ENCODE results near the gene NTHL1. TPM values are rescaled to one million over a fixed set of nuclear protein-coding genes. Genes with fewer than 3 reads are reported as not detected.

Gene NTHL1
- total and polyA plus RNA-seq, 2 of the 8 experiments (the other 6 are each of a cell fraction or from before 2014, with no cell fraction given), result 70.9 to 150 TPM

DNA sequence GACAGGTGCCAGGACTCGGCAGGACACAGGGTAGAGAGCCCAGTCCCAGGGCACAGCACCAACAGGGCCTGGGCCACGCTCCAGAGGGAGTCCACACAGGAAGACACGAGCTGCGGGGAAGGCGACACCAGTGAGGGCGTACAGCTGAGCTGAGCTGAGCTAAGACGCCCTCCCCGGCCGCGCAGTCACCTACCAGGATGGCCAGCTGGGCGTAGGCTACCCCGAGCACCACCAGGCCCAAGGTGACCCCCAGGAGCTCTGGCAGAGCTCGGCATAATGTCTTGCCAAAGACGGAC is 42.8 kb upstream of the NTHL1 start:
- Histone ChIP-seq H3K79me1 (ENCODE audit: low read depth, low read length) (no peaks in the 10 kb centered on the region), H3K4me3 (ENCODE audit: extremely low read depth in 1 of 4, insufficient read depth in 2 of 4, low read depth in 3 of 4, low read length in 4 of 4) (peak overlapping the region; percentile 25 to 69 (median 40); a peak in 6 of 8 replicates), H3K14ac (ENCODE audit: insufficient read length) (no peak overlapping the region), H2BK120ac (replicated peaks; ENCODE audit: low read depth, low read length) (no peak overlapping the region), H4K20me1 (replicated peaks in 1 of 2; ENCODE audit: control insufficient read depth in 1 of 2, insufficient read depth in 2 of 2, low read length in 2 of 2) (peaks cover 8 to 19% of the 10 kb centered on the region in 2 experiments), H2BK12ac (ENCODE audit: low read depth, low read length) (0 out of 2 replicates have a peak overlapping the region, but pooled peaks have one; percentile 27), H3K9me3 (ENCODE audit: insufficient read depth in 2 of 2, low read depth in 1 of 2, low read length in 1 of 2) (no peaks in the 10 kb centered on the region), H3K9ac (replicated peaks in 1 of 4; ENCODE audit: extremely low read depth in 1 of 4, low read depth in 3 of 4, low read length in 3 of 4) (no peak overlapping the region), H3K27me3 (replicated peaks in 1 of 4; ENCODE audit: control insufficient read depth in 3 of 4, extremely low read depth in 1 of 4, insufficient read depth in 3 of 4, low read length in 3 of 4) (no peaks in the 10 kb centered on the region), H3K4ac (replicated peaks; ENCODE audit: insufficient read length, low read depth, low read length) (no peak overlapping the region), H2AFZ (ENCODE audit: low read length) (no peak overlapping the region), H2BK5ac (ENCODE audit: low read depth, low read length) (peak overlapping the region; percentile 52; the same call in 1 of the 2 replicates), H3K56ac (replicated peaks; ENCODE audit: insufficient read length, low read depth, low read length) (no peak overlapping the region), H2BK20ac (ENCODE audit: low read length) (no peak overlapping the region), H3K18ac (ENCODE audit: extremely low read depth, low read length) (peak overlapping the region; percentile 32), H3K27ac (ENCODE audit: low read depth, low read length) (no peak overlapping the region), H4K5ac (ENCODE audit: insufficient read length, low read depth, low read length) (no peak overlapping the region), H3K79me2 (ENCODE audit: control insufficient read depth in 1 of 2, insufficient read depth in 2 of 2, low read length in 2 of 2) (no peaks in the 10 kb centered on the region), H4K91ac (replicated peaks; ENCODE audit: insufficient read length, low read length) (peak overlapping the region; percentile 85), H3K36me3 (ENCODE audit: control insufficient read depth in 2 of 4, insufficient read depth in 4 of 4, low read length in 3 of 4) (peaks cover 0 to 24% (median 0%) of the 10 kb centered on the region in 4 experiments; a peak in 2 of 8 replicates), H3K4me1 (replicated peaks in 1 of 4; ENCODE audit: control insufficient read depth in 3 of 4, insufficient read depth in 4 of 4, low read length in 3 of 4) (peaks cover 0 to 12% (median 9%) of the 10 kb centered on the region in 4 experiments; a peak in 5 of 7 replicates), H2BK15ac (ENCODE audit: low read length) (no peak overlapping the region), H3K23me2 (ENCODE audit: low read depth, low read length) (peaks cover 6% of the 10 kb centered on the region; the same call in 1 of the 2 replicates), H4K8ac (ENCODE audit: extremely low read depth, insufficient read depth, low read length) (peak overlapping the region; percentile 89), H2AK5ac (ENCODE audit: low read depth, low read length) (no peak overlapping the region), H3K4me2 (ENCODE audit: insufficient read depth in 1 of 2, low read depth in 2 of 2, low read length in 2 of 2) (peak overlapping the region; percentile 46 to 81), H3K23ac (ENCODE audit: insufficient read length) (no peak overlapping the region)
- 81% methylated on average over 12 of the region's 14 CpGs; no CpG with 5 or more reads in 1 of the 2 experiments for WGBS, 2 experiments (ENCODE audit: extremely low coverage in 1 of 2, insufficient coverage in 1 of 2, insufficient read length in 1 of 2, insufficient replicate concordance in 2 of 2, low coverage in 1 of 2, low lambda C conversion rate in 2 of 2, missing lambda C conversion rate in 1 of 2)
- no peak for DNase-seq (ENCODE audit: low read depth in 1 of 2, low spot score in 2 of 2)
- ChIA-PET POLR2A (ENCODE audit: partially characterized antibody) (interaction anchor here (0.7 to 6.9 kb wide), 12 partner anchors 12 to 129 kb away, joined by 3 to 54 read pairs (median 4); partner anchors contain the start of gene TRAF7), CTCF (ENCODE audit: partially characterized antibody) (interaction anchor here (0.5 to 3.8 kb wide), 27 partner anchors 11 to 666 kb away, joined by 3 to 25 read pairs (median 4); partner anchors contain the start of genes NHERF2, NPW, NTHL1 and TSC2)
- FAIRE-seq, result no peak
- no peak for TF ChIP-seq SRF (IDR thresholded peaks at IDR 0.05; ENCODE audit: low read depth, low read length)
- TF ChIP-seq KDM5A (IDR thresholded peaks at IDR 0.05; ENCODE audit: low read length), result no peak
- no peak for TF ChIP-seq HDAC6 (IDR thresholded peaks at IDR 0.05; ENCODE audit: low read depth, low read length)
- TF ChIP-seq, protein P1, sequence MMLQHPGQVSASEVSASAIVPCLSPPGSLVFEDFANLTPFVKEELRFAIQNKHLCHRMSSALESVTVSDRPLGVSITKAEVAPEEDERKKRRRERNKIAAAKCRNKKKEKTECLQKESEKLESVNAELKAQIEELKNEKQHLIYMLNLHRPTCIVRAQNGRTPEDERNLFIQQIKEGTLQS (IDR thresholded peaks at IDR 0.05; ENCODE audit: insufficient read depth, low read depth, low read length), result no peak
- no peak for TF ChIP-seq RNF2 (IDR thresholded peaks at IDR 0.05; ENCODE audit: borderline replicate concordance, low read depth, low read length, missing control alignments, poor library complexity, severe bottlenecking)
- TF ChIP-seq, protein P2, sequence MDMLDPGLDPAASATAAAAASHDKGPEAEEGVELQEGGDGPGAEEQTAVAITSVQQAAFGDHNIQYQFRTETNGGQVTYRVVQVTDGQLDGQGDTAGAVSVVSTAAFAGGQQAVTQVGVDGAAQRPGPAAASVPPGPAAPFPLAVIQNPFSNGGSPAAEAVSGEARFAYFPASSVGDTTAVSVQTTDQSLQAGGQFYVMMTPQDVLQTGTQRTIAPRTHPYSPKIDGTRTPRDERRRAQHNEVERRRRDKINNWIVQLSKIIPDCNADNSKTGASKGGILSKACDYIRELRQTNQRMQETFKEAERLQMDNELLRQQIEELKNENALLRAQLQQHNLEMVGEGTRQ (IDR thresholded peaks at IDR 0.05; ENCODE audit: low read length), result no peak
- TF ChIP-seq, protein P3, sequence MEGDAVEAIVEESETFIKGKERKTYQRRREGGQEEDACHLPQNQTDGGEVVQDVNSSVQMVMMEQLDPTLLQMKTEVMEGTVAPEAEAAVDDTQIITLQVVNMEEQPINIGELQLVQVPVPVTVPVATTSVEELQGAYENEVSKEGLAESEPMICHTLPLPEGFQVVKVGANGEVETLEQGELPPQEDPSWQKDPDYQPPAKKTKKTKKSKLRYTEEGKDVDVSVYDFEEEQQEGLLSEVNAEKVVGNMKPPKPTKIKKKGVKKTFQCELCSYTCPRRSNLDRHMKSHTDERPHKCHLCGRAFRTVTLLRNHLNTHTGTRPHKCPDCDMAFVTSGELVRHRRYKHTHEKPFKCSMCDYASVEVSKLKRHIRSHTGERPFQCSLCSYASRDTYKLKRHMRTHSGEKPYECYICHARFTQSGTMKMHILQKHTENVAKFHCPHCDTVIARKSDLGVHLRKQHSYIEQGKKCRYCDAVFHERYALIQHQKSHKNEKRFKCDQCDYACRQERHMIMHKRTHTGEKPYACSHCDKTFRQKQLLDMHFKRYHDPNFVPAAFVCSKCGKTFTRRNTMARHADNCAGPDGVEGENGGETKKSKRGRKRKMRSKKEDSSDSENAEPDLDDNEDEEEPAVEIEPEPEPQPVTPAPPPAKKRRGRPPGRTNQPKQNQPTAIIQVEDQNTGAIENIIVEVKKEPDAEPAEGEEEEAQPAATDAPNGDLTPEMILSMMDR (IDR thresholded peaks at IDR 0.05; ENCODE audit: control extremely low read depth in 1 of 3, insufficient read depth in 1 of 3, low read depth in 1 of 3, low read length in 3 of 3), result no peak
- TF ChIP-seq RFX5 (IDR thresholded peaks at IDR 0.05; ENCODE audit: borderline replicate concordance, low read depth, low read length), result no peak
- TF ChIP-seq SIRT6 (IDR thresholded peaks at IDR 0.05; ENCODE audit: low read length), result no peak

All from H1 (cell line).